C4-2B (cell line): ENCODE measurements around the gene NTRK2.

ENCODE experiments used
- H3K27ac ChIP-seq: fragments of 450-650 bp; 2 replicates; pipeline ENCODE4 v1.5.1; 2017
- ZFX ChIP-seq: fragments of 450-650 bp; IDR thresholded peaks from 2 replicates; pipeline ENCODE4 v1.6.1; 2017
- TF ChIP-seq, protein P1 (sequence below): fragments of 450-650 bp; conservative IDR thresholded peaks from 2 replicates; pipeline ENCODE4 v1.5.1; 2017; ENCODE audit warnings: mild to moderate bottlenecking

NTRK2 gene

GRCh38 chr9:84775056-84775643, 105.6 kb downstream of the NTRK2 start:
- H3K27ac ChIP-seq: no peak overlapping the region
- TF ChIP-seq, protein P1, sequence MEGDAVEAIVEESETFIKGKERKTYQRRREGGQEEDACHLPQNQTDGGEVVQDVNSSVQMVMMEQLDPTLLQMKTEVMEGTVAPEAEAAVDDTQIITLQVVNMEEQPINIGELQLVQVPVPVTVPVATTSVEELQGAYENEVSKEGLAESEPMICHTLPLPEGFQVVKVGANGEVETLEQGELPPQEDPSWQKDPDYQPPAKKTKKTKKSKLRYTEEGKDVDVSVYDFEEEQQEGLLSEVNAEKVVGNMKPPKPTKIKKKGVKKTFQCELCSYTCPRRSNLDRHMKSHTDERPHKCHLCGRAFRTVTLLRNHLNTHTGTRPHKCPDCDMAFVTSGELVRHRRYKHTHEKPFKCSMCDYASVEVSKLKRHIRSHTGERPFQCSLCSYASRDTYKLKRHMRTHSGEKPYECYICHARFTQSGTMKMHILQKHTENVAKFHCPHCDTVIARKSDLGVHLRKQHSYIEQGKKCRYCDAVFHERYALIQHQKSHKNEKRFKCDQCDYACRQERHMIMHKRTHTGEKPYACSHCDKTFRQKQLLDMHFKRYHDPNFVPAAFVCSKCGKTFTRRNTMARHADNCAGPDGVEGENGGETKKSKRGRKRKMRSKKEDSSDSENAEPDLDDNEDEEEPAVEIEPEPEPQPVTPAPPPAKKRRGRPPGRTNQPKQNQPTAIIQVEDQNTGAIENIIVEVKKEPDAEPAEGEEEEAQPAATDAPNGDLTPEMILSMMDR: no peak
- no peak for TF ChIP-seq ZFX

GRCh38 chr9:84778570-84778969, 109.0 kb downstream of the NTRK2 start:
- TF ChIP-seq, protein P1: no peak
- TF ChIP-seq ZFX: no peak

DNA sequence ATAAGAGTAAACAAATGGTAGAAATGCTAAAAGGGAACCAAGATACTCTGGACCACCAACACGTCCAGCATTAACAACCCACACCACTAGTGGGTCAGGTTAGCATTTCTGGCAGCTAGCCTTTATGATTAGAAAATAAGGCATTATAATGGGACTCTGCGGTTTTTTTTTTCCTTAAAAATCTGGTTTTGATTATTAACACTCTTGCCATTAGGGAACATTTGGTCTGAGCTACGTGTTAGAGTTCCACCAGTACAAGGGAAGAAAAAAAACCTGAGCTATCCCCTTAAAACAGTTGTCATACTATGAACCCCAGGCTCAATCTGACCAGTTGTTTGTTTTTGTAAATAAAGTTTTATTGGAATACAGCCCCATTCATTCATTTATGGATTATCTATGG, 110.4 kb downstream of the NTRK2 start:
- TF ChIP-seq ZFX: no peak
- TF ChIP-seq, protein P1: no peak
- H3K27ac ChIP-seq: no peak overlapping the region

More at GRCh38 chr9:84778570-84778969, 109.0 kb downstream of the NTRK2 start:
- no peak overlapping the region for H3K27ac ChIP-seq

DNA sequence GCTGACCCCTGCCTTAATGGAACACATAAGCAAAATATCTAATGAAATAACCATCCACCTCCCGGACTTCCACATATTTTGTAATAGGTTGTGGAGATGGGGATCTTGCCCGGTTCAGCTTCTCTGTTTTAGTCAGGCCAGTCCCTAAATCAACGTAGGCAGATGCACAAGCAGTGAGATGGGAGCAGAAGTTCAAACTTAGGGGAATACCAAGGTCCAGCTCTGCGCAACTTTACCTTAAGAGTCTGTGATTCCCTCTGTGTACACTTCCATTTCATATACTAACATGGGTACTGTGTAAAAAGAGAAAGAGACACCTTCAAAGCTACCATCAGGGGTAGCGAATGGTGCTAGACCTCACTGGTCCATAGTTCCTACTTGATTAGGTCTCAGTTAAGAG, 110.9 kb downstream of the NTRK2 start:
- H3K27ac ChIP-seq: no peak overlapping the region
- no peak for TF ChIP-seq ZFX
- TF ChIP-seq, protein P1: no peak

GRCh38 chr9:84781458-84781857, 111.9 kb downstream of the NTRK2 start:
- H3K27ac ChIP-seq: no peak overlapping the region
- TF ChIP-seq ZFX: no peak
- TF ChIP-seq, protein P1: peak; percentile 70

GRCh38 chr9:84781931-84782866, 112.7 kb downstream of the NTRK2 start:
- no peak for TF ChIP-seq ZFX
- TF ChIP-seq, protein P1: no peak

More at GRCh38 chr9:84781931-84782866, 112.7 kb downstream of the NTRK2 start:
- no peak overlapping the region for H3K27ac ChIP-seq
